HepG2 (cell line): ENCODE data around the gene C10orf67. TPM values are rescaled to one million over a fixed set of nuclear protein-coding genes. Genes with fewer than 3 reads are reported as not detected.

Experiments used
- ATAC-seq: fragments of 200-7000 bp; cut with Tn5 transposase; 3 replicates; pipeline ENCODE4 v1.9.1; 2020; ENCODE audit warnings: mild to moderate bottlenecking, moderate library complexity
- BruUV-seq: library from RNA; stranded (reverse); fragments of 400-500 nt; replicated peaks from 2 replicates; lab custom pipeline; 2021; lab: Mats Ljungman, UMichigan
- CTCF ChIA-PET: fragments of 300-600 bp; formaldehyde crosslinking; extraction: SDS; loops from one replicate; lab custom pipeline; 2021; ENCODE audit warnings: low total read pairs, inconsistent platforms, low intra/inter-chr PET ratio; lab: Yijun Ruan, JAX
- POLR2A ChIA-PET: fragments of 350-600 bp; sonication (Branson Sonifier 250); formaldehyde crosslinking; loops from one replicate; lab custom pipeline; 2020; ENCODE audit warnings: antibody characterized with exemption, inconsistent platforms; lab: Yijun Ruan, JAX
- DNase-seq: peaks from one replicate; pipeline ENCODE4 v3.0.0-alpha.2; 2015; ENCODE audit warnings: low spot score
- FAIRE-seq: peaks from 3 replicates; lab custom pipeline; 2011; peaks lifted over from hg19 to GRCh38; lab: Jason Lieb, UNC
- H2AFZ ChIP-seq: one replicate; pipeline ENCODE4 v1.6.1; 2011; ENCODE audit warnings: low read length, inconsistent platforms
- H3K27ac ChIP-seq: fragments of 300-600 bp; 3 replicates; pipeline ENCODE4 v1.8.0; 2011; ENCODE audit warnings: mixed run types, mild to moderate bottlenecking, mixed read lengths, low read length, inconsistent platforms; ENCODE audit not compliant: insufficient read depth; ENCODE audit errors: extremely low read length
- H3K27me3 ChIP-seq, 2 experiments: fragments of 200-600 bp in 1 of 2; 2 replicates in 1 of 2; 3 replicates in 1 of 2; pipeline versions ENCODE4 v1.6.0 to v1.8.0; 2011; ENCODE audit warnings: low read length in 2 of 2, mild to moderate bottlenecking in 2 of 2, moderate library complexity in 2 of 2, inconsistent platforms in 1 of 2; ENCODE audit not compliant: insufficient read depth in 2 of 2, control insufficient read depth in 1 of 2
- H3K36me3 ChIP-seq, 2 experiments: fragments of 200-600 bp in 1 of 2; replicated peaks in 1 of 2; 2 replicates in 1 of 2; 3 replicates in 1 of 2; pipeline versions ENCODE4 v1.5.1 to v1.8.0; 2011; ENCODE audit warnings: low read length in 2 of 2, inconsistent platforms in 1 of 2; ENCODE audit not compliant: insufficient read depth in 2 of 2, control insufficient read depth in 1 of 2
- H3K4me1 ChIP-seq: 2 replicates; pipeline ENCODE4 v1.5.1; 2012; ENCODE audit warnings: low read length, inconsistent platforms; ENCODE audit not compliant: insufficient read depth
- H3K4me2 ChIP-seq: 2 replicates; pipeline ENCODE4 v1.6.0; 2011; ENCODE audit warnings: low read depth, low read length, inconsistent platforms
- H3K4me3 ChIP-seq, 3 experiments: fragments of 200-600 bp in 1 of 3; sonication (generic), shearing (Covaris generic) in 1 of 3; replicated peaks in 1 of 3; 2 replicates each; pipeline ENCODE4 v1.5.1; 2011 to 2016; ENCODE audit warnings: low read length in 3 of 3, inconsistent platforms in 2 of 3, low read depth in 2 of 3, mild to moderate bottlenecking in 2 of 3, control low read depth in 1 of 3, mixed read lengths in 1 of 3; ENCODE audit not compliant: insufficient read depth in 1 of 3
- H3K79me2 ChIP-seq: one replicate; pipeline ENCODE4 v1.6.1; 2011; ENCODE audit warnings: low read length, inconsistent platforms; ENCODE audit not compliant: insufficient read depth
- H3K9ac ChIP-seq: 2 replicates; pipeline ENCODE4 v1.6.0; 2011; ENCODE audit warnings: mild to moderate bottlenecking, low read depth, low read length, inconsistent platforms; ENCODE audit not compliant: insufficient read depth
- H3K9me3 ChIP-seq: 2 replicates; pipeline ENCODE4 v1.5.1; 2012; ENCODE audit warnings: mild to moderate bottlenecking, low read length
- H4K20me1 ChIP-seq: 2 replicates; pipeline ENCODE4 v1.6.0; 2011; ENCODE audit warnings: inconsistent platforms, mild to moderate bottlenecking, low read length, moderate library complexity; ENCODE audit not compliant: insufficient read depth
- ADNP ChIP-seq: sonication (generic); formaldehyde crosslinking; IDR thresholded peaks from 2 replicates; pipeline ENCODE4 v1.4.0; 2020; ENCODE audit warnings: missing genetic modification reagents
- CENPBD1 ChIP-seq: sonication (generic); formaldehyde crosslinking; IDR thresholded peaks from 2 replicates; pipeline ENCODE4 v1.8.0; 2022; ENCODE audit warnings: missing genetic modification reagents, low read depth, mild to moderate bottlenecking, borderline replicate concordance
- CREM ChIP-seq, 2 experiments: sonication (generic) in 1 of 2; formaldehyde crosslinking in 1 of 2; IDR thresholded peaks; 2 replicates each; pipeline versions ENCODE4 v1.4.0 to v1.6.1; 2016 to 2020; ENCODE audit warnings: antibody characterized with exemption in 1 of 2, mild to moderate bottlenecking in 1 of 2, missing genetic modification reagents in 1 of 2
- ELF4 ChIP-seq: sonication (generic); formaldehyde crosslinking; IDR thresholded peaks from 2 replicates; pipeline ENCODE4 v1.5.0; 2020; ENCODE audit warnings: missing genetic modification reagents, mild to moderate bottlenecking, moderate library complexity, borderline replicate concordance
- GLMP ChIP-seq: sonication (generic); formaldehyde crosslinking; IDR thresholded peaks from 2 replicates; pipeline ENCODE4 v1.9.0; 2021; ENCODE audit warnings: missing genetic modification reagents, mild to moderate bottlenecking, borderline replicate concordance
- KMT2B ChIP-seq: IDR thresholded peaks from 2 replicates; pipeline ENCODE4 v1.6.1; 2016; ENCODE audit warnings: missing genetic modification reagents, missing compliant biosample characterization
- PHF21A ChIP-seq: sonication (generic); formaldehyde crosslinking; IDR thresholded peaks from 2 replicates; pipeline ENCODE4 v1.5.0; 2020; ENCODE audit warnings: mild to moderate bottlenecking, missing genetic modification reagents
- SATB2 ChIP-seq: sonication (generic); formaldehyde crosslinking; IDR thresholded peaks from 2 replicates; pipeline ENCODE4 v1.5.0; 2020; ENCODE audit warnings: missing genetic modification reagents
- SKIL ChIP-seq: sonication (generic); formaldehyde crosslinking; IDR thresholded peaks from 2 replicates; pipeline ENCODE4 v1.8.0; 2022; ENCODE audit warnings: missing genetic modification reagents, mild to moderate bottlenecking, moderate library complexity, borderline replicate concordance
- ZNF574 ChIP-seq: sonication (generic); formaldehyde crosslinking; IDR thresholded peaks from 2 replicates; pipeline ENCODE4 v1.4.0; 2020; ENCODE audit warnings: missing genetic modification reagents
- ZNF607 ChIP-seq: sonication (generic); formaldehyde crosslinking; IDR thresholded peaks from 2 replicates; pipeline ENCODE4 v1.5.1; 2020; ENCODE audit warnings: missing genetic modification reagents, mild to moderate bottlenecking, borderline replicate concordance
- ZNF839 ChIP-seq: sonication (generic); formaldehyde crosslinking; IDR thresholded peaks from 2 replicates; pipeline ENCODE4 v1.4.0; 2020; ENCODE audit warnings: missing genetic modification reagents, mild to moderate bottlenecking, borderline replicate concordance
- ZXDC ChIP-seq: sonication (generic); formaldehyde crosslinking; IDR thresholded peaks from 2 replicates; pipeline ENCODE4 v1.5.0; 2020; ENCODE audit warnings: mild to moderate bottlenecking, missing genetic modification reagents
- WGBS: methylation state at CpG from one replicate; pipeline ENCODE4 v1.1.6; 2017; ENCODE audit warnings: low lambda C conversion rate; 5-methylcytosine and 5-hydroxymethylcytosine counted together
- in situ Hi-C: cut with HindIII; loops from 2 replicates; pipeline ENCODE4 v1.10.0; 2017; ENCODE audit warnings: low pct_unique_long_range_greater_than_20kb; ENCODE audit not compliant: extremely low pct_ligation_motif_present
- intact Hi-C: fragments of 100-400 bp; cut with micrococcal nuclease; formaldehyde crosslinking; loops from one replicate; pipeline ENCODE4 v1.10.0; 2022; ENCODE audit not compliant: unreplicated experiment
- polyA plus RNA-seq, 8 experiments: library from polyadenylated mRNA; depleted of rRNA in 3 of 8; stranded (reverse) in 7 of 8; unstranded in 1 of 8; fragments of >200 nt; fragmentation: Illumina TruSeq in 4 of 8; extraction: Trizol in 4 of 8; gene quantifications; 2 replicates each; pipeline versions ENCODE4 v1.2.1 to v1.2.3, GENCODE V29; 2011 to 2016; ENCODE audit warnings: low read depth in 4 of 8, missing spikeins in 1 of 8, mixed read lengths in 1 of 8; ENCODE audit not compliant: insufficient read depth in 1 of 8
- total RNA-seq, 5 experiments: library from RNA; depleted of rRNA; stranded (reverse); fragments of >200 nt; fragmentation: Illumina TruSeq; extraction: Trizol; gene quantifications; 2 replicates each; pipeline ENCODE4 v1.2.3, GENCODE V29; 2016; ENCODE audit warnings: low read depth in 1 of 5

C10orf67 gene
- total and polyA plus RNA-seq, 2 of the 13 experiments (the other 11 are each of a cell fraction or from before 2014, with no cell fraction given): not detected

- TF ChIP-seq ZNF574 (CRISPR knock-in tag) (no peak), PHF21A (peak; percentile 58), CREM (IDR thresholded peaks at IDR 0.05) (peak; percentile 80), CREM (CRISPR knock-in tag; IDR thresholded peaks at IDR 0.05) (no peak)
These were observed 157.9 kb downstream of the C10orf67 start (continued) for GRCh38 chr10:23186697-23187096.

- peak overlapping the region; percentile 75 for H3K27ac ChIP-seq
- no peaks in the 10 kb centered on the region for H3K36me3 ChIP-seq
- CTCF ChIA-PET: no interaction called here
- BruUV-seq: no TSS peak
- in situ Hi-C loops (no loop called here), intact Hi-C loops (no loop called here)
- DNase-seq: no peak
- H4K20me1 ChIP-seq: no peaks in the 10 kb centered on the region
- peak overlapping the region; percentile 78 for H3K4me2 ChIP-seq
- no peaks in the 10 kb centered on the region for H3K79me2 ChIP-seq
- no peak overlapping the region; a peak in 1 of 6 replicates for H3K4me3 ChIP-seq
- no peak overlapping the region for H2AFZ ChIP-seq
- POLR2A ChIA-PET: interaction anchor here (0.8 kb wide), 1 partner anchor 25 kb away, joined by 3 read pairs; no protein-coding TSS in a partner anchor
- peak; percentile 41 for ATAC-seq
- FAIRE-seq: no peak
- peaks cover 50% of the 10 kb centered on the region for H3K4me1 ChIP-seq
- no peaks in the 10 kb centered on the region for H3K9me3 ChIP-seq
- H3K27me3 ChIP-seq: peaks cover 2 to 22% of the 10 kb centered on the region in 2 experiments
- H3K9ac ChIP-seq: no peak overlapping the region
- WGBS: 11% methylated on average over 7 of the region's 7 CpGs
- TF ChIP-seq KMT2B (CRISPR knock-in tag): no peak
- TF ChIP-seq ZXDC (CRISPR knock-in tag): no peak
- TF ChIP-seq SKIL (CRISPR knock-in tag): no peak
- TF ChIP-seq SATB2 (CRISPR knock-in tag): no peak
- TF ChIP-seq CENPBD1: no peak
- TF ChIP-seq GLMP: no peak
- peak; percentile 78; the same call in 1 of the 2 replicates for TF ChIP-seq ADNP
- no peak for TF ChIP-seq ZNF839 (CRISPR knock-in tag)
- no peak for TF ChIP-seq ZNF607
- TF ChIP-seq ELF4 (CRISPR knock-in tag): no peak
These were observed 158.4 kb downstream of the C10orf67 start for GRCh38 chr10:23186178-23186577.
